ELF-1 (cell line): ENCODE data around the gene STAM.
A peak's percentile ranks its signal among the peaks of the same experiment; 100 is the strongest.

ENCODE experiments used
- DNase-seq: peaks from one replicate; pipeline ENCODE4 v3.0.0-alpha.2; 2016; ENCODE audit warnings: low read depth, low spot score

STAM gene

GRCh38 chr10:17675638-17676037, 31.7 kb downstream of the STAM start:
- DNase-seq: no peak

GRCh38 chr10:17676919-17677318, 33.0 kb downstream of the STAM start:
- no peak for DNase-seq

DNA sequence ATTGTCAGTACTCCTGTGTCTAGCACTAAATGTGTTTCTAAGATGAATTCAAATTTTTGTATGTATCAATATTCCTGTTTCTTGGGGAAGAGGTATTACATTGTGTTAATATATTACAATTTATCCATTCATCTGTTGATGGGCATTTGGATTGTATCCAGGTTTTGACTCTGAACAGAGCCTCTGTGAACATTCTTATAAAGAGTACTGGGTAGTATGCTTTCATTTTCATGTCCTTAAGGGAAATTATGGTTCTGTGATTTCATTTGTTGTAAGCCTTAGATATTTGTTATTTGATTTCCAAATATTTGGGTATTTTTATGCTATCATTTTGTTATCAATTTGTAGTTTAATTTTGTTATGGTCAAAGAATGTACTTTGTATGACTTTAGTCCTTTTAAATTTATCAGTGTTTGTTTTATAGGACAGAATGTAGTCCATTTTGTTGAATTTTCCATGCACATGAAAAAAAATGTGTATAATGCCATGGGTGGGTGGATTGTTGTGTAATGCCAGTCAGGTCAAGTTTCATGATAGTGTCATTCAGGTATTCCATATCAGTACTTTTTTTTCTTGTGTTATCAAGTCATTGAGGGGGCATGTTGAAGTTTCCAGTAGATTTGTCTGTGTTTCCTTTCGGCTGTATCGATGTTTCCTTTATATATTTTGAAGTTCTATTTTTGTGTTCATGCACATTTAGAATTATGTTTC, 38.4 kb downstream of the STAM start:
- no peak for DNase-seq

DNA sequence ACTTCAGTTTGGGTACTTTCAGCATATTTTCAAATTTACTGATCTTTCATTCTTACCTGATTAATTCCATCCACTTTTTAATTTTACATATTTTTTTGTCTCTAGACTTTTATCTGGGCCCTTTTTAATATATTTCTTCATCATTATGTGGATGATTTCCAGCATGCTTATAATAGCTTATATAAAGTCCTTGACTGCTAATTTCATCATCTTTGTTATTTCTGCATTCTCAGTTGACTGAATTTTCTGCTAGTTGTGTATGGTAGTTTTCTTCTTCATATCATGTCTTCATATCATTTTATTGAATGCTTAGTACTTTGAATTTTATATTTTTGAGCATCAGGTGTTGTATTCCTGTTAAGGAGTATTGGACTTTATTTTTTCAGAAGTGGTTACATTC, 39.6 kb downstream of the STAM start:
- DNase-seq: no peak

GRCh38 chr10:17684537-17684936, 40.6 kb downstream of the STAM start:
- DNase-seq: no peak

DNA sequence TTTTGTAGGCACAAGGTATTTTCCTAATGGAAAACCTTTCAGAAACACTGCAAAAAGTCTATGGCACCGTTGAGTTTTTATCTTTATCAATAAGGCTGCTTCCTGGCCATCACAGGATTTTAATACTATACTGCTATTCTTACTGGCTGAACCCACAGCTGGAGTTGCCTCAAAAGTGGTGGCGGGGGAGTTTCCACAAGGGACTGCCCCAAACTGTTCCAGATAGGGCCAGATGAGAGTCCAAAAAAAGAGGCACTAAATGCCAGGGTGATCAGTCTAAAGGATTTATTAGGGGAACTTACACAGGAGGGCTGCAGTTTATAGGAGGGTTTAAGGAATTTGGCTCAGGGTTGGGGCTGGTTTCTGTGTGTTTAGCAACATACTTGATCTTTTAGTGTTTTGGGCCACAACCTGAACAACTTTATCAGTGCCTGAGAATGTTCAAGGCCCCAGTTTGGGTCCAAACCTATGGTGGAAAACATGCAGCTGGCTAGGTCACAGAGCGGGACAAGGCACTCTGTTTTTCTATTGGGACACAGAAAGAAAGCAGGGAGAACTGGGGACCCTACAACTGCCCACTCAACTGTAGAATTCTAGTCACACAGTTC, 41.4 kb downstream of the STAM start:
- no peak for DNase-seq

DNA sequence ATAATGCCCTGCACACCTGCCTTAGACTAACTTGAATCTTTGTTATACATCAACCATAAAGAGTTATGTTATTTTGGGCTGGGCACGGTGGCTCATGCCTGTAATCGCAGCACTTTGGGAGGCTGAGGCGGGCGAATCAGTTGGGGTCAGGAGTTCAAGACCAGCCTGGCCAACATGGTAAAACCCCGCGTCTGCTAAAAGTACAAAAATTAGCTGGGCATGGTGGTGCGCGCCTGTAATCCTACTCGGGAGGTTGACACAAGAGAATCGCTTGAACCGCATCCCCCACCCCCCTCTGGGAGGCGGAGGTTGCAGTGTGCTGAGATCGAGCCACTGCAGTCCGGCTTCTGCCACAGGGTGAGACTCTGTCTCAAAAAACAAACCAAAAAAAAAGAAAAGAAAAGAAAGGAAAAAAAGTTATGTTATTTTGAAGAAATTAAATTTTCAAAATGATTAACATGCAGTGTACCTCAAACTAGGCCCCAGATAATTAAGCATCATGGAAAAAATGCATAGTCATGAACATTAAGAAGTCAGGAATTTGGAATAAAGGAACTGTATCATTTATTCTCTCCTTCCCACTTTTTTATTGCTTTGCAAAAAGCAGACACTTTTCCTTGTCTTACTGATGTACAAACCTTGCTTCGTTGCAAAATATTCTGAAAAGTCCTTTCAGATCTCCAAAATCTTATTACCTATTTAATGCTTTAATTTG, 43.3 kb downstream of the STAM start:
- no peak for DNase-seq

DNA sequence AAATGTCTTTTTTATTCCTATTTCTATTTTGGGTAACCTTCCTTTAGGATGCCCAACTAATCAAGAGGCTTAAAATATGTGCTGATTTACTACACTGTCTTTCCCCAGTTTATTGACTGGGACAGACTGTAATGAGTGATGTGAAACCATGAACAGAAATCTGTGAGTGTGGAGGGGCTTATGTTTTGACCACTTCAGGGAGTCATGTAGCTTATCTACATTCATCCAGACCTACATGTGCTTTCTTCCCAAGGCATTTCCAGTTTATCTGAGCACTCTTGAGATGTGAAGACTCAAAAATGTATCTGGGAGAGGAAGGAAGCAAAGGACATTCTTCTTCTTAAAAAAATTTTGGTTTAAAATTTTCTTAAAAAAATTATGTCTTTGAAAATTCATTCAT, 45.2 kb downstream of the STAM start:
- DNase-seq: no peak

GRCh38 chr10:17693009-17693408, 49.1 kb downstream of the STAM start:
- DNase-seq: no peak

DNA sequence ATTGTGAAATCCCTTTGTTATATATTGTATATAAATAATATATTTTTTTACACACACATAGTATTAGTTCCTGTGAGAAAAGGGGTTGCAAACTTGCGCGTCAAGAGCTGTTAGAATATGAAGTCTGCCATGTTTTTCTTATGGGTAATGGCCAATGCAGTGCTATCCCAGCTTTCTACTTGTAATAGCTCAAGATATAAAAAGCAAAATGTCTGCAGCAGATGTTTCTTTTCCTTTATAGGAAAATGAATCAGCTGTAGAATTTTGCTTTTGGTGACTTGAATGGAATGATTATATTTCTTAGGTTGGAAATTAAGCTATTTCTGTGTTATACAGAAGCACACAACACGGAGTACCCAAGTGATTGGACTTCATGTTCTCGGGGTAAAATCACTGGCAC, 54.7 kb downstream of the STAM start:
- no peak for DNase-seq

DNA sequence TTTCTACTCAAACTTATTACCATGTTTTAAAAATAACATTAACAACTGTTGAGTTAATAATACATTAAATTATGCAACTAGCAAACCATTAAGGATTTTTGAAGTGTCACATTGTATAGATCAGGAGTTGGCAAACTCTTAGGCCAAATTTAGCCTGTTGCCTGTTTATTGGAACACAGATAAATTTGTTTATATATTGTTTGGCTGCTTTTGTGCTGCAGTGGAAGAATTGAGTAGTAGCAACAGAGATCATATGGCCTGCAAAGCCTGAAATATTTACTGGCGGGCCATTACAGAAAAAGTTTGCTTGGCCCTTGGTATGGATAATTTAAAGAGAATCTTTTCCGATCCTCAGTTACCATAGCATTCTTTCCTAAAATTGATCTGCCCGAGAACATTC, 57.4 kb downstream of the STAM start:
- DNase-seq: no peak

DNA sequence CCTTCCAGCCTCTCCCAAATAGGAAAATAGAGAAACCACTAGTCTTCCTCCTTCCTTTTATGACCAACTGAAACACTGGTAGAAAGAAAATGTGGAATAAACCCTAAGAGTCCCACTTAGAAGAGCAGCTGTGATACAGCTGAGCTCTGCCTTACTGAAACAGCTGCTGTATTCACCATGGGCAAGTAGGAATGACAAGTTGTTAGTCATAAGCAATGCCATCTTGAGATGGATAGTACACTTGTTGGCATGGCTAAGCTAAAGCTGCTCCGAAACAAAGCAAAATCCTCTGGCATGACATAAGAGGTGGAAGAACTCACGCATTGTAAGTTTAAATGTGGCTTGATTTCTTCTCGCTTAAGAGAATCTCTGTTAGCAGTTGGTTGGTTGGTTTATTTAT, 59.8 kb downstream of the STAM start:
- DNase-seq: no peak

- DNase-seq: no peak
Observed at GRCh38 chr10:17708821-17709220, 64.9 kb downstream of the STAM start.

- no peak for DNase-seq
Observed at GRCh38 chr10:17709492-17709891, 65.5 kb downstream of the STAM start.

DNA sequence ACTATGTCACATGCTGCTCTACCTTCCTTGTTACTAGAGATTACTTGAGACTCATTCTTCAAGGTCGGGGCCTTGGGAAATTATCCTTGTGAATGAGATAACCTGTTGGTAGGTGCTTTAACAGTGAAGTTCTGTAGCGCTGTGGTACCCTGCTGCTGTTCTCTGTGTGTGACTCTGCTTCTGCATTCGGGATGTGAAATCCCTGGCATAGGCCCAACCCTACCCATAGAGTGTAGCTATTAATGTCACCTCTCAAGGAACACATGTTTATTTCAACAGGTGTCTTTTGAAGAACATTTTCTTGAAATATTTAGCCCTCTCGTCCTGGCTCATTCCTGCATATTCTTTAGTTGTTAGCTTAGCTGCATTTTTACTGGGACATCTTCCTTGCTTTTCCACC, 66.2 kb downstream of the STAM start:
- DNase-seq: no peak

DNA sequence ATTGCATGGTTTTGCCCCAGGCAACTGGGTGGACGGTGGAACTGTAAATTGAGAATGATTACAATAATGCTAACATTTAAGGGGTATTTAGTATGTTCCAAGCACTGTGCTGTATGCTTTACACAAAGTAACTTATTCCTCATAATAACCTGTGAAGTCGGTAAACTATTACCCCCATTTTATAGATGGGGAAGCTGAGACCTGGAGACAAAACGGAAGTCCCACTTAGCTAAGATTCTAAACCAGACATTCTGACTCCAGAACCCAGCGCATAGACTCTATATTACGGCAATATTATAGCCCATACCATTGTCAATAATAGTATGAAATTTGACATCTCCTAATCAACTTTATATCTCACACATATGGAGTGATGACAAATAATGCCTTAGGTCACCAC, 68.1 kb downstream of the STAM start:
- no peak for DNase-seq

- no peak for DNase-seq
Observed at GRCh38 chr10:17712717-17713471, 68.9 kb downstream of the STAM start.

- DNase-seq: no peak
Observed at GRCh38 chr10:17713758-17714157, 69.8 kb downstream of the STAM start.

GRCh38 chr10:17716161-17716560, 72.2 kb downstream of the STAM start:
- DNase-seq: no peak

DNA sequence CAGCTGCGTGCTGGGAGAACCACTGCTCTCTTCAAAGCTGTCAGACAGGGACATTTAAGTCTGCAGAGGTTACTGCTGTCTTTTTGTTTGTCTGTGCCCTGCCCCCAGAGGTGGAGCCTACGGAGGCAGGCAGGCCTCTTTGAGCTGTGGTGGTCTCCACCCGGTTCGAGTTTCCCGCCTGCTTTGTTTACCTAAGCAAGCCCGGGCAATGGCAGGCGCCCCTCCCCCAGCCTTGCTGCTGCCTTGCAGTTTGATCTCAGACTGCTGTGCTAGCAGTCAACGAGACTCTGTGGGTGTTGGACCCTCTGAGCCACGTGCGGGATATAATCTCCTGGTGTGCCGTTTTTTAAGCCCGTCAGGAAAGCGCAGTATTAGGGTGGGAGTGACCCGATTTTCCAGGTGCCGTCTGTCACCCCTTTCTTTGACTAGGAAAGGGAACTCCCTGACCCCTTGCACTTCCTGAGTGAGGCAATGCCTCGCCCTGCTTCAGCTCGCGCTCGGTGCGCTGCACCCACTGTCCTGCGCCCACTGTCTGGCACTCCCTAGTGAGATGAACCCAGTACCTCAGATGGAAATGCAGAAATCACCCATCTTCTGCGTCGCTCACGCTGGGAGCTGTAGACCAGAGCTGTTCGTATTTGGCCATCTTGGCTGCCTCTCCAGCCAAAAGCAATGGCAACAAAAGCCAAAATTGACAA, 78.5 kb downstream of the STAM start:
- peak; percentile 68 for DNase-seq

GRCh38 chr10:17725703-17726102, 81.8 kb downstream of the STAM start:
- DNase-seq: no peak

- no peak for DNase-seq
Observed at GRCh38 chr10:17729630-17730029, 85.7 kb downstream of the STAM start.
